ENCODE measurements around the gene DCC.

The DCC gene

GRCh38 chr18:52499016-52499415 lies 159.0 kb downstream of the DCC start:
- DNase-seq (ENCODE audit: low read depth in 2 of 2), result no peak

- peak; percentile 26 to 34 for DNase-seq (ENCODE audit: low read depth in 2 of 2)
Measured at GRCh38 chr18:52499644-52500043, 159.6 kb downstream of the DCC start.

GRCh38 chr18:52504589-52504988 lies 164.6 kb downstream of the DCC start:
- no peak for DNase-seq (ENCODE audit: low read depth in 2 of 2)

GRCh38 chr18:52510139-52510538 lies 170.1 kb downstream of the DCC start:
- no peak for DNase-seq (ENCODE audit: low read depth in 2 of 2)

GRCh38 chr18:52518086-52518485 lies 178.1 kb downstream of the DCC start:
- DNase-seq (ENCODE audit: low read depth in 2 of 2), result no peak

- DNase-seq (ENCODE audit: low read depth in 2 of 2), result no peak
Measured at GRCh38 chr18:52519021-52519420, 179.0 kb downstream of the DCC start.

- no peak for DNase-seq (ENCODE audit: low read depth in 2 of 2)
Measured at GRCh38 chr18:52523566-52523965, 183.6 kb downstream of the DCC start.

GRCh38 chr18:52531836-52532235 lies 191.8 kb downstream of the DCC start:
- no peak for DNase-seq (ENCODE audit: low read depth in 2 of 2)

- no peak for DNase-seq (ENCODE audit: low read depth in 2 of 2)
Measured at GRCh38 chr18:52536039-52536438, 196.0 kb downstream of the DCC start.

- no peak for DNase-seq (ENCODE audit: low read depth in 2 of 2)
Measured at GRCh38 chr18:52537261-52537660, 197.3 kb downstream of the DCC start.

GRCh38 chr18:52541056-52541455 lies 201.1 kb downstream of the DCC start:
- DNase-seq (ENCODE audit: low read depth in 2 of 2), result no peak

- DNase-seq (ENCODE audit: low read depth in 2 of 2), result no peak
Measured at GRCh38 chr18:52544086-52544485, 204.1 kb downstream of the DCC start.

GRCh38 chr18:52546686-52547346 lies 206.8 kb downstream of the DCC start:
- DNase-seq (ENCODE audit: low read depth in 2 of 2), result no peak

- DNase-seq (ENCODE audit: low read depth in 2 of 2), result no peak
Measured at GRCh38 chr18:52553441-52553840, 213.4 kb downstream of the DCC start.

GRCh38 chr18:52554180-52554579 lies 214.2 kb downstream of the DCC start:
- DNase-seq (ENCODE audit: low read depth in 2 of 2), result no peak

GRCh38 chr18:52567360-52567759 lies 227.4 kb downstream of the DCC start:
- peak; percentile 16 to 19 for DNase-seq (ENCODE audit: low read depth in 2 of 2)

- DNase-seq (ENCODE audit: low read depth in 2 of 2), result peak; percentile 5 to 7
Measured at GRCh38 chr18:52569492-52569891, 229.5 kb downstream of the DCC start.

- DNase-seq (ENCODE audit: low read depth in 2 of 2), result peak; percentile 3 to 10
Measured at GRCh38 chr18:52570975-52571374, 231.0 kb downstream of the DCC start.

GRCh38 chr18:52572036-52573000 lies 232.3 kb downstream of the DCC start:
- no peak for DNase-seq (ENCODE audit: low read depth in 2 of 2)

- no peak for DNase-seq (ENCODE audit: low read depth in 2 of 2)
Measured at GRCh38 chr18:52577795-52578194, 237.8 kb downstream of the DCC start.

GRCh38 chr18:52582061-52582460 lies 242.1 kb downstream of the DCC start:
- no peak for DNase-seq (ENCODE audit: low read depth in 2 of 2)

- DNase-seq (ENCODE audit: low read depth in 2 of 2), result no peak
Measured at GRCh38 chr18:52582516-52582915, 242.5 kb downstream of the DCC start.

GRCh38 chr18:52588931-52589330 lies 248.9 kb downstream of the DCC start:
- DNase-seq (ENCODE audit: low read depth in 2 of 2), result peak; percentile 22 to 28

Measured in fibroblast of skin of left quadriceps (primary cell).